H1 (cell line): ENCODE results near the gene OR10V1.

Experiments
- BRCA1 ChIP-seq: IDR thresholded peaks from 2 replicates; pipeline ENCODE4 v1.6.1; 2012; ENCODE audit warnings: low read depth, low read length, improper control_type of control experiment
- CHD1 ChIP-seq: IDR thresholded peaks from 2 replicates; pipeline ENCODE4 v1.6.1; 2012; ENCODE audit warnings: low read depth, low read length, improper control_type of control experiment
- CTCF ChIP-seq, 3 experiments: IDR thresholded peaks; 1 replicate in 2 of 3; 2 replicates in 1 of 3; pipeline versions ENCODE4 v1.5.1 to v1.6.1; 2011; ENCODE audit warnings: low read length in 3 of 3, mild to moderate bottlenecking in 3 of 3, inconsistent platforms in 2 of 3, low read depth in 1 of 3, moderate library complexity in 1 of 3; ENCODE audit not compliant: insufficient read depth in 1 of 3; ENCODE audit errors: control extremely low read depth in 1 of 3
- HDAC2 ChIP-seq, 2 experiments: fragments of 300-600 bp in 1 of 2; sonication (generic) in 1 of 2; IDR thresholded peaks; 2 replicates each; pipeline ENCODE4 v1.6.1; 2011 to 2012; ENCODE audit warnings: low read depth in 2 of 2, low read length in 2 of 2, mild to moderate bottlenecking in 2 of 2, moderate library complexity in 2 of 2, borderline replicate concordance in 1 of 2, inconsistent platforms in 1 of 2
- POLR2AphosphoS5 ChIP-seq: IDR thresholded peaks from 2 replicates; pipeline ENCODE4 v1.6.1; 2011; ENCODE audit warnings: low read depth, low read length
- POU5F1 ChIP-seq: IDR thresholded peaks from 2 replicates; pipeline ENCODE4 v1.6.1; 2011; ENCODE audit warnings: low read depth, mild to moderate bottlenecking, low read length, moderate library complexity
- TAF1 ChIP-seq: IDR thresholded peaks from 2 replicates; pipeline ENCODE4 v1.6.1; 2011; ENCODE audit warnings: mild to moderate bottlenecking, low read depth, low read length
- TCF12 ChIP-seq: IDR thresholded peaks from 2 replicates; pipeline ENCODE4 v1.6.1; 2011; ENCODE audit warnings: low read depth, mild to moderate bottlenecking, low read length
- TF ChIP-seq, protein P1 (sequence below): IDR thresholded peaks from 2 replicates; pipeline ENCODE4 v1.6.1; 2011; ENCODE audit warnings: low read length, improper control_type of control experiment

DNA sequence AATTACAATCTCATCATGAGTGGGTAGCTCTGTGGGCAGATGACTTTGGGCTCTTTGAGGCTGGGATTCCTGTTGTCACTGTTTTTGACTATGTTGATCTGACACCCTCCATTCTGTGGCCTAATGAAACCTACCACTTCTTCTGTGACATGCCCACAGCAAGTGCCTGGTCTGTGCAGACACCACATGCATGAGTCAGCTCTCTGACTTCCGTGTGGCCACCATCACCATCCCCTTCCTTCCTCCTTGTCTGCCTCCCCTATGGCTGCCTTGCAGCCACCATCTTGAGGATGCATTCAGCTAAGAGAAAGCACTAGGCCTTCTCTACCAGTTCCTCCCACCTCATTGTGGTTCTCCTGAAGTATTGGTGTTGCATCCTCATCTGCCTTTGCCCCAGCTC, 15.3 kb upstream of the OR10V1 start:
- no peak for TF ChIP-seq POLR2AphosphoS5
- TF ChIP-seq, protein P1, sequence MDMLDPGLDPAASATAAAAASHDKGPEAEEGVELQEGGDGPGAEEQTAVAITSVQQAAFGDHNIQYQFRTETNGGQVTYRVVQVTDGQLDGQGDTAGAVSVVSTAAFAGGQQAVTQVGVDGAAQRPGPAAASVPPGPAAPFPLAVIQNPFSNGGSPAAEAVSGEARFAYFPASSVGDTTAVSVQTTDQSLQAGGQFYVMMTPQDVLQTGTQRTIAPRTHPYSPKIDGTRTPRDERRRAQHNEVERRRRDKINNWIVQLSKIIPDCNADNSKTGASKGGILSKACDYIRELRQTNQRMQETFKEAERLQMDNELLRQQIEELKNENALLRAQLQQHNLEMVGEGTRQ: no peak
- no peak for TF ChIP-seq HDAC2 (IDR thresholded peaks at IDR 0.05; ENCODE audit: borderline replicate concordance in 1 of 2, low read depth in 2 of 2, low read length in 2 of 2)
- TF ChIP-seq CHD1: no peak
- no peak for TF ChIP-seq POU5F1
- TF ChIP-seq TAF1: no peak
- no peak for TF ChIP-seq BRCA1
- no peak for TF ChIP-seq CTCF (IDR thresholded peaks at IDR 0.05; ENCODE audit: control extremely low read depth in 1 of 3, insufficient read depth in 1 of 3, low read depth in 1 of 3, low read length in 3 of 3)
- TF ChIP-seq TCF12: no peak
